ENCODE measurements around the gene NOL6. TPM values are rescaled to one million over a fixed set of nuclear protein-coding genes. Genes with fewer than 3 reads are reported as not detected.

Gene NOL6, protein sequence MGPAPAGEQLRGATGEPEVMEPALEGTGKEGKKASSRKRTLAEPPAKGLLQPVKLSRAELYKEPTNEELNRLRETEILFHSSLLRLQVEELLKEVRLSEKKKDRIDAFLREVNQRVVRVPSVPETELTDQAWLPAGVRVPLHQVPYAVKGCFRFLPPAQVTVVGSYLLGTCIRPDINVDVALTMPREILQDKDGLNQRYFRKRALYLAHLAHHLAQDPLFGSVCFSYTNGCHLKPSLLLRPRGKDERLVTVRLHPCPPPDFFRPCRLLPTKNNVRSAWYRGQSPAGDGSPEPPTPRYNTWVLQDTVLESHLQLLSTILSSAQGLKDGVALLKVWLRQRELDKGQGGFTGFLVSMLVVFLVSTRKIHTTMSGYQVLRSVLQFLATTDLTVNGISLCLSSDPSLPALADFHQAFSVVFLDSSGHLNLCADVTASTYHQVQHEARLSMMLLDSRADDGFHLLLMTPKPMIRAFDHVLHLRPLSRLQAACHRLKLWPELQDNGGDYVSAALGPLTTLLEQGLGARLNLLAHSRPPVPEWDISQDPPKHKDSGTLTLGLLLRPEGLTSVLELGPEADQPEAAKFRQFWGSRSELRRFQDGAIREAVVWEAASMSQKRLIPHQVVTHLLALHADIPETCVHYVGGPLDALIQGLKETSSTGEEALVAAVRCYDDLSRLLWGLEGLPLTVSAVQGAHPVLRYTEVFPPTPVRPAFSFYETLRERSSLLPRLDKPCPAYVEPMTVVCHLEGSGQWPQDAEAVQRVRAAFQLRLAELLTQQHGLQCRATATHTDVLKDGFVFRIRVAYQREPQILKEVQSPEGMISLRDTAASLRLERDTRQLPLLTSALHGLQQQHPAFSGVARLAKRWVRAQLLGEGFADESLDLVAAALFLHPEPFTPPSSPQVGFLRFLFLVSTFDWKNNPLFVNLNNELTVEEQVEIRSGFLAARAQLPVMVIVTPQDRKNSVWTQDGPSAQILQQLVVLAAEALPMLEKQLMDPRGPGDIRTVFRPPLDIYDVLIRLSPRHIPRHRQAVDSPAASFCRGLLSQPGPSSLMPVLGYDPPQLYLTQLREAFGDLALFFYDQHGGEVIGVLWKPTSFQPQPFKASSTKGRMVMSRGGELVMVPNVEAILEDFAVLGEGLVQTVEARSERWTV
- 65.8 to 74.5 TPM (median 71.7 TPM) in 5 replicates for total RNA-seq (2022; extraction: Qiagen RNA extraction; ENCODE audit: low read depth)

DNA sequence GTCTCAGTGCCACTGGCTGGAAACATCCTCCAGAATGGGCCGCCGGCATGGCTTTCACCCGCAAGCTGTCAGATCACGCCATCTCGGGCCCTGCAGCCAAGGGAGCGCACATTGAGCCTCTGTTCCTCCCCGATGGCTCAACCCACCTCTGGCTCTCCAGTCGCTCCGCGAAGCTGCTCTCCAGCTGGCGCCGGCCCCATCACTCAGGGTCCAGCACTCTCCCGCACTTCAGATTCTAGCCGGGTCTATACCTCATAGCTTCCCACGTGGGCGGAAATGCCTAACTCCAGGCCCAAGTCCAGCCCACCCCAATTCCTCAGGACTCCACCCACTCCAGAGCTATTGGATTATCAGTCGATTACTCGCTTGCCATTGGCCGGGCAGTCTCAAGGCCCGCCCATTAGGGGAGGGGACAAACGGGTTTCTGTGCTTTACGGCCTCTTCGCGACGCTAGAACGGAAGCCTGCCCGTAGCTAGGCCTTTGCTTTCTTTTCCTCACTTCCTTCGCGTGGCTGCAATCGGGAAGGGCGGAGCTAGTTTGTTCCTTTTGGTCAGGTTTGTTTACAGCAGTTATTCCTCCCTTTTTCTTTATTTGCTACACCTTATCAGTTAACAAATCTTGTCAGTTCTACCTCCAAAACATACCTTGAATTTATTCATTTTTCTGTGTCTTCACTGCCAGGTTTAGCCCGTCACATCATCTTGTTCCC, at the start of gene NOL6:
TSS of gene NOL6 (minus strand) at position 282 of the 710 bp plus-strand sequence. CDS start at position 200, 82 bp downstream.

DNA sequence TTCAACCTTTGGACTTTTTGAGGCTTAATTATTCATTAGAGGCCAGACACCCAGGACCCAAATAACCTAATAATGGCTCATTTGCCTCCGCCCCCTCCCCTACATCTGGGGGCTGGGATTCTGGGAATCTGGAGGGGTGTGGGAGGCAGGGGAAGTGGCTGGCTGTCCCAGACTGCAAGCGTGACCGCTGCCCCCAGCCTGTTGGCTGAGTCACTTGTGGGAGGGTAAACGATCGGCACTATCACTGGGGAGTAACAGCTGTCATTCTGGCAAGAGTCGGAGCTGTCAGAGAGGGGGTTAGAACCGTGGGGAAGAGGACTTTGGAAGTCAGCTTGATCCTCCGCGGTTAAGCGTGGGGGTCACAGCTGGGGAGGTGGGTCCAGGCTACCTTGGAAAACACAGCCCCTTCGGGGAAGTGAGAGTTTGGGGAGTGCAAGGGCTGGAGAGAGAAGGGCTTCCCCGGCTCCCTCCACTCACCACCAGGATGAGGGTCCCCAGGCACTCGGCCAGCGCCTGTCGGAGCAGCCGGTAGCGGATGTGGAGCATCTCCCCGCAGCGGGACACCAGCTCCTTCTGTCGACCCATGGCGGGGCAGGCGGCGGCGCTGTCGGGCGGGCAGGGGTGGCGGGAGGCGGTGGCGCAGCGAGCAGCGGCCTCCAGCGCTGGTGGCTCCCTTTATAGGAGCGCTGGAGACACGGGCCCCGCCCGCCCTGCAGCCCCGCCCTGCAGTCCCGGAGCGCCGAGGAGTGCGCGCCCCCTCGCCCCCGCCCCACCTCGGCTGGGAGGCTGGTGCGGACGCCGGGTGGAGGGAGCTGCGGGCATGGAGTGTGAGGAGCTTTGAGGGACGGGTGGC, 26.6 kb downstream of the NOL6 start, which contains the start of gene AQP3:
TSS of gene AQP3 (minus strand) at position 648 of the 853 bp plus-strand sequence. CDS start at position 585, 63 bp downstream.

Other genes with a start within 250 kb of the NOL6 start
- gene SPINK4, start 233.8 kb downstream of the NOL6 start, total RNA-seq (2022; extraction: Qiagen RNA extraction; ENCODE audit: low read depth) = not detected in 5 replicates
- 135 to 147 TPM (median 138 TPM) in 5 replicates for gene BAG1, start 209.2 kb downstream of the NOL6 start, total RNA-seq (2022; extraction: Qiagen RNA extraction; ENCODE audit: low read depth)
- gene CHMP5, start 208.9 kb downstream of the NOL6 start, total RNA-seq (2022; extraction: Qiagen RNA extraction; ENCODE audit: low read depth) = 68.1 to 81.0 TPM (median 73.3 TPM) in 5 replicates
- gene NFX1, start 183.4 kb downstream of the NOL6 start, total RNA-seq (2022; extraction: Qiagen RNA extraction; ENCODE audit: low read depth) = 28.2 to 32.3 TPM (median 31.9 TPM) in 5 replicates
- gene AQP7, start 71.4 kb downstream of the NOL6 start, total RNA-seq (2022; extraction: Qiagen RNA extraction; ENCODE audit: low read depth) = 0.21 to 0.64 TPM (median 0.43 TPM) in 5 replicates
- 11.9 to 18.2 TPM (median 15.1 TPM) in 5 replicates for gene AQP3, start 26.3 kb downstream of the NOL6 start, total RNA-seq (2022; extraction: Qiagen RNA extraction; ENCODE audit: low read depth)
- 3.3 to 7.2 TPM (median 6.8 TPM) in 5 replicates for gene ANKRD18B, start 50.3 kb upstream of the NOL6 start, total RNA-seq (2022; extraction: Qiagen RNA extraction; ENCODE audit: low read depth)